Measurements from ENCODE around the gene ARCN1.

- TF ChIP-seq TAF1 (IDR thresholded peaks at IDR 0.05; ENCODE audit: borderline replicate concordance, low read depth, low read length) (no peak), POLR2AphosphoS5 (IDR thresholded peaks at IDR 0.05; ENCODE audit: low read depth, low read length) (no peak)
Measured at GRCh38 chr11:118625036-118625690, 53.0 kb downstream of the ARCN1 start.
